RWPE2 (cell line): ENCODE results near the gene PIGX.

Source experiments
- ATAC-seq: fragments of 200-7000 bp; cut with Tn5 transposase; 3 replicates; pipeline ENCODE4 v1.9.1; 2021; ENCODE audit warnings: low read depth
- DNase-seq: peaks from one replicate; pipeline ENCODE4 v3.0.0-alpha.2; 2020; ENCODE audit warnings: low spot score
- H3K27ac ChIP-seq: fragments of 450-650 bp; 2 replicates; pipeline ENCODE4 v1.5.1; 2017; ENCODE audit warnings: mild to moderate bottlenecking; ENCODE audit not compliant: poor library complexity, severe bottlenecking
- H3K27me3 ChIP-seq: fragments of 250-450 bp; sonication (Bioruptor Pico); 2 replicates; pipeline ENCODE4 v1.5.1; 2021; ENCODE audit warnings: mild to moderate bottlenecking, moderate library complexity; ENCODE audit not compliant: insufficient read depth, poor library complexity, severe bottlenecking
- H3K36me3 ChIP-seq: fragments of 250-450 bp; sonication (Bioruptor Pico); 2 replicates; pipeline ENCODE4 v1.5.1; 2020; ENCODE audit warnings: low read depth, mild to moderate bottlenecking, moderate library complexity
- H3K4me1 ChIP-seq: fragments of 250-450 bp; sonication (Bioruptor Pico); 2 replicates; pipeline ENCODE4 v1.5.1; 2021; ENCODE audit warnings: mild to moderate bottlenecking, moderate library complexity; ENCODE audit not compliant: insufficient read depth, poor library complexity, severe bottlenecking
- H3K4me3 ChIP-seq: fragments of 250-450 bp; sonication (Bioruptor Pico); 2 replicates; pipeline ENCODE4 v1.5.1; 2021; ENCODE audit warnings: mild to moderate bottlenecking, moderate library complexity; ENCODE audit not compliant: severe bottlenecking
- H3K9me3 ChIP-seq: fragments of 250-450 bp; sonication (Bioruptor Pico); 2 replicates; pipeline ENCODE4 v1.5.1; 2021; ENCODE audit warnings: mild to moderate bottlenecking, moderate library complexity; ENCODE audit not compliant: severe bottlenecking
- CTCF ChIP-seq: fragments of 450-650 bp; IDR thresholded peaks from one replicate; pipeline ENCODE4 v1.5.1; 2017; ENCODE audit warnings: mild to moderate bottlenecking, moderate library complexity; ENCODE audit not compliant: poor library complexity, severe bottlenecking

PIGX gene

GRCh38 chr3:196711838-196712513, at the start of gene PIGX, which contains the start of gene CEP19:
TSS of gene PIGX (plus strand) at chr3:196712377.
TSS of gene CEP19 (minus strand) at chr3:196712250. CDS start at chr3:196708657, 3,593 bp downstream.
- Histone ChIP-seq H3K27me3 (no peaks in the 10 kb centered on the region), H3K9me3 (no peaks in the 10 kb centered on the region), H3K27ac (peak within 1 kb of the TSS; percentile 53), H3K4me3 (peak within 1 kb of the TSS; percentile 97), H3K36me3 (peaks cover 2% of the 10 kb centered on the region; the same call in 1 of the 2 replicates), H3K4me1 (peaks cover 17% of the 10 kb centered on the region)
- ATAC-seq: peak; percentile 77
- TF ChIP-seq CTCF: no peak
- DNase-seq: peak; percentile 66

- Histone ChIP-seq H3K4me1 (peaks cover 11% of the 10 kb centered on the region), H3K9me3 (no peaks in the 10 kb centered on the region), H3K36me3 (no peaks in the 10 kb centered on the region), H3K27ac (no peak overlapping the region), H3K27me3 (no peaks in the 10 kb centered on the region), H3K4me3 (no peak overlapping the region)
- ATAC-seq (no peak), DNase-seq (no peak)
- no peak for TF ChIP-seq CTCF
Observed at GRCh38 chr3:196662711-196663571, 49.2 kb upstream of the PIGX start.

GRCh38 chr3:196666001-196666867, 45.9 kb upstream of the PIGX start:
- TF ChIP-seq CTCF: no peak
- DNase-seq: no peak

GRCh38 chr3:196667056-196667825, 44.9 kb upstream of the PIGX start:
- H3K4me3 ChIP-seq: no peak overlapping the region
- TF ChIP-seq CTCF: no peak
- ATAC-seq (no peak), DNase-seq (no peak)
- no peaks in the 10 kb centered on the region for H3K9me3 ChIP-seq
- no peaks in the 10 kb centered on the region for H3K36me3 ChIP-seq
- H3K27me3 ChIP-seq: no peaks in the 10 kb centered on the region
- H3K27ac ChIP-seq: no peak overlapping the region
- peaks cover 11% of the 10 kb centered on the region for H3K4me1 ChIP-seq

More at GRCh38 chr3:196666001-196666867, 45.9 kb upstream of the PIGX start:
- H3K27ac ChIP-seq: peak overlapping the region; percentile 6
- H3K27me3 ChIP-seq: no peaks in the 10 kb centered on the region
- no peaks in the 10 kb centered on the region for H3K36me3 ChIP-seq
- ATAC-seq: peak; percentile 91
- H3K9me3 ChIP-seq: no peaks in the 10 kb centered on the region
- peaks cover 11% of the 10 kb centered on the region for H3K4me1 ChIP-seq
- H3K4me3 ChIP-seq: no peak overlapping the region
